T47D (cell line): Measurements from ENCODE around the gene FAM149A.

Experiments
- DNase-seq, 2 experiments: peaks; one replicate each; pipeline versions ENCODE4 v3.0.0 to v3.0.0-alpha.2; 2011 to 2012; ENCODE audit warnings: low read depth in 1 of 2, low spot score in 1 of 2
- JUND ChIP-seq: IDR thresholded peaks from 2 replicates; pipeline ENCODE4 v1.6.1; 2012; ENCODE audit warnings: low read depth
- in situ Hi-C: cut with HindIII; loops from 2 replicates; pipeline ENCODE4 v1.10.0; 2016; ENCODE audit warnings: low sequenced_read_pairs, low pct_unique_long_range_greater_than_20kb

FAM149A gene

GRCh38 chr4:186170966-186171365 lies 66.5 kb downstream of the FAM149A start:
- DNase-seq = no peak
- in situ Hi-C loops = no loop called here
- TF ChIP-seq JUND = no peak

DNA sequence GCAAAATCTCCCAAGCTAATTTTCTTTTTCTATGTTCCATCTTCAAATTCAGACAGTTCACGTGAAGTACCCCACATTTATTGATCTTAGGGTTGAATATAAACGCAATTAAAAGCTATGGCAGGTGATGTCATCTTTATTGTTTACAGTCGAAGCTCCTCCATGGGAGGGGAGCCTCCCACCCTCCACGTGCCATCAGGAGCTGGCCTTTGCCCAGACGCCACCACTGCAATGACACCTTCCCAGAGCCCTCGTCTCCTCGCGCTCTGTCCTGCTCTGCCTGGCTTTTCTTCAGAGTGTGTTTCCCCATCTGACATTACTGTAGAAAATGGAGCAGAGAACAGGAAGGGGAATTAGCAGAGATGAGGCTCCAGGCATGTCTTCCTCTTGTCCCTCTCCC lies 68.0 kb downstream of the FAM149A start:
- DNase-seq = no peak
- in situ Hi-C loops = no loop called here
- no peak for TF ChIP-seq JUND

- no peak for DNase-seq
- in situ Hi-C loops = no loop called here
- no peak for TF ChIP-seq JUND
These were observed 83.6 kb downstream of the FAM149A start for GRCh38 chr4:186188107-186188506.

DNA sequence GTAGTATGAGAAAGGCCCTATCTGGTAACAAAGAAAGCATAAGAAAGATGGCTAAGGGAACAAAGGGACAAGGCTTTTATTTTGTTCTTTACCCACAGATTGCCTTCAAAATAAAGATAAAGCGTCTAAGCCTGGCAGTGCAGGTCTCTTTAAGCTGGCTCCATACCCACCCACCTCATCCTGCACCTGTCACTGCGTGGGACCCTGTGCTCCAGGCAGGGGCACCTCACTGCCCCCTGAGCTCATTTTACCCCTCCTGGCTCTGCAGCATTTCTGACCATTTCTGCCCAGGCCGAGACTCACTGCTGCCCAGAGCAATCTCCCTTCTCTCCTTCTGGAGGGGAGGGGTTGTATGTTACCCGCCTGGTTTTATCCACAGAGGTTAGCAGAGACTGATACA lies 85.2 kb downstream of the FAM149A start:
- no peak for DNase-seq
- in situ Hi-C loops = no loop called here
- TF ChIP-seq JUND = no peak

DNA sequence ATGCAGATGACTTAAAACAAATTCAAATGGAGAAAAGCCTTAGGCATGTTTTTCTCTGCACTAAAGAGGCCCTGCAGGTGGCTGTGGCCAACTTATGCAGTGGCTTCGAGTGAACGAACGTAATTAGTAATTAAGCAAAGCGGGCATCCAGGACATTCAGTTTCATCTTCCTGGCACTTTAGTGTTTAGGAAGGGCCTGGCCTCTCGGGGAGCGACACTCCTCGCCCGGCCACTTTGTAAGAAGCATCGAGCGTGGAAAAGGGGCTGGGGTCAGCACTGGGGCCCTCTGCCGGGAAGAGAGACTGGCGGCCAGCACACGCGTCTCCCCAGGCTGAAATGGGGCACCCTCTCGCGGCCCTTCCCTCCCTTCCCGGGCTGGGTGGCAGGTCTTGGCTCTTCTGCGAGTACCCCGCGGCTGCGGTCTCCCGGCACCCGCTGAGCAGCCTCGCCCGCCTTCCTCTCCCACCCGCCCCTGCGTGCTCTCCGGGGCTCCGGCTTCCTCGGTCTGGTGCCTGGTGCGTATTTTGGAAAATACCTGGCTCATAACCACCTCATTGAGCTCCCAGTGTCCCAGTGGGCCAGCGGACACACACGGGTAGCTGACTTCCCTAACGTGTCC lies 86.2 kb downstream of the FAM149A start:
- in situ Hi-C loops = no loop called here
- TF ChIP-seq JUND = no peak
- DNase-seq = peak in 1 of 2 experiments; percentile 31

- DNase-seq = peak; percentile 54 to 72
- no peak for TF ChIP-seq JUND
- in situ Hi-C loops = no loop called here
These were observed 86.9 kb downstream of the FAM149A start, which contains the start of gene CYP4V2 for GRCh38 chr4:186191200-186192065. TSS of gene CYP4V2 (plus strand) at chr4:186191567. CDS start at chr4:186191824, 257 bp downstream.

DNA sequence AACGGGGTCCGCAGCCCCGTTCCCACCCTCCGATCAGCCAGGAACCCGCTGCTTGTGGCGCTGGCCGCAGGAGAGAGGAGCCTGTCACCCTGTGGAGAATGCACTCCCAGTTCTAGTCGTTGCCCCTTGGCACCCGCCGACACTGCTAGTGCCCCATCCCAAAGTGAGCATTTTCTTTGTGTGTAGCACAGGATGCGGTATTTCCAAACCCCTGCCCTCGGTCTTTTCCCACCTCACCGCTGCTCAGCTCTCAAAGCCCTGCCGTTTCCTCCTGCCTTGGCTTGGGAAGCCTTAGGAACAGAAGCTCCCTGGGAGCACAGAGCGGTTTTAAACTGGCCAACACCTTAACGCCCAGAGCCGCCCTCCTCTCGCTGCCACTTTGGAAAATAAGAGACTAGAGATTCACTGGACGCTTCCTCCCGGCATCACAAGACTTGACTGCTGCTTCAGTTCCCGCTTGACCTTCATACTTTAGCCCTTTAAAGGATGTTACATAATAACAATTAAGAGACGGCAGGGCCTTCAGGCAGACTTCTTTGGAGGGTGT lies 87.6 kb downstream of the FAM149A start:
- in situ Hi-C loops = no loop called here

DNA sequence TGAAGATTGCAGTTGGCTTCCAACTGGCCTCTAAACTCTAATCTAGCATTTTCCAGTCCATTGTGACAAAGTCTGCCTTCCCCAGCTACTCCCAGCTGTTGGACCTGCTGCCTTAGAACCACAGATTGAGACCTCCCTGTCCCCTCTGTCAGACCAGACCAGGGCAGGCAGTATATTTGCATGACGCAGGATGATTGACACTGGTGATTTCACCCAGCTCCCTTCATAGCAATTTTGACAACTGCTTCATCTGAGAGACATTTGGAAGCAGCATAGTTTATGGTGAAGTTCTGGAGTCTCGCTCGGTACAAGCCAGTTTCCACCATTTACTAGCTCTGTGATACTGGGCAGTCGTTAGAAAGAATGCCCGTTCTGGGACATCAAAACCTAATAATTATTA lies 89.3 kb downstream of the FAM149A start:
- in situ Hi-C loops = no loop called here
- no peak for DNase-seq
- TF ChIP-seq JUND = no peak

More for the DNA sequence above, 87.6 kb downstream of the FAM149A start:
- TF ChIP-seq JUND = no peak
- DNase-seq = peak; percentile 17 to 24

DNA sequence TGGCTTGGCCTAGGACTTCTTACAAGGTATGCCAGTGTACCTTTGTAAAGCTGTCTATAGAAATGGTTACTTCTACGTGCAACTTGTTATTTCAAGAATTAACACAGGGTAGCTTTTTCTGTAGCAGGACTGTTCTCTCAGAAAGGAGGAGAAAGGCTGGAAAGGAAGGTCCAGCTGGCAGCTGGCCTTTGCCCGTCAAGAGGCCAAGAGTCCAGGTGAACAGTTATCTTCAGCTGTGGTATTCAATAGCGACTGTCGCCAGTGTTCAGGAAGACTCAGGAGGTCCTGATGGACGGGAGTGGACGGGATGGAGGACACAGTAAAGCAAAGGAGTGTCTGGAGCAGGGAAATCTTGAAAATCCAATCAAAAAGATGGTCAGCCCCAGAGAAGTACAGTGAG lies 91.6 kb downstream of the FAM149A start:
- no peak for DNase-seq
- no peak for TF ChIP-seq JUND
- in situ Hi-C loops = no loop called here

GRCh38 chr4:186200516-186200915 lies 96.0 kb downstream of the FAM149A start:
- no peak for TF ChIP-seq JUND
- in situ Hi-C loops = no loop called here
- no peak for DNase-seq

DNA sequence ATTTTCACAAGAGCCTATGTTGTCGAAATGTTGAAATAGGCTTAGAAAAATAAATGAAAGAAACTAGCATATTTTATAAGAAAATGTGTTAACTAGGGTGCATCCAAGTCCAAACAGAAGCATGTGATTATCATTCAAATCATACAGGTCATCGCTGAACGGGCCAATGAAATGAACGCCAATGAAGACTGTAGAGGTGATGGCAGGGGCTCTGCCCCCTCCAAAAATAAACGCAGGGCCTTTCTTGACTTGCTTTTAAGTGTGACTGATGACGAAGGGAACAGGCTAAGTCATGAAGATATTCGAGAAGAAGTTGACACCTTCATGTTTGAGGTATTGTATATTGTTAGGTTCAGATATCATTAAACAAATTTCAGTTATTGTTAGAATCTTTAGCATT lies 96.5 kb downstream of the FAM149A start:
- in situ Hi-C loops = no loop called here
- no peak for TF ChIP-seq JUND
- no peak for DNase-seq

DNA sequence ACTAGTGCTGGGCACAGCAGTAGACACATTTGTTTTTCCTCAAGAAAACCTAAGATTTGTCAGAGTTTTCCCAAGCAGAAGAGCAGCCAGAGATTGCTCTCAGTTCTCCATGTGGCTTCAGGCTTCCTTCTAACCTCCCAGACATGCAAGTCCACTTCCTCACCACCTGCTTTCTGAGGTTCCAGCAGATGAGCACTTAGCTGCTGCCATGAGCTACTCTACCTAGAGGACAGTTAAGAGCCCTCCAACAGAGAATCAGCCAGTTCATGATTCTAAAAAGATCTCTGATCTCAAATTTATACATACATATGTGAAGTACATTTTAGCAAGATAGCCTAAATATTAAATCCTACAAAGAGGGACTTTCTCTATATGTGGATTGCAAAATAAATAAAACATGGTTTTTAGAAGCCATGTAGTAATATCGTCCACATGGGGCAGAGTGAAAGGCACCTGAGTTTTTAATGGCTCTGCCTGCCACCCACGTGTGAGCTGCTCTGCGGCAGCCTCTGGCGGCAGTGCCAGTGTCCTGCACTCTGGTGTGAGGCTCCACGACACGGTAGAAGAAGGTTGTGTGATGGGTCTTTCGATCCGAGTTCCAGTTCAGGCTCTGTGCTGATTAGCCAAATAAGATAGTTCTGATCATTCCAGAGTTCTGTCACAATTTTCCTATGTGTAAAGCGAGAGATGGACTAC lies 97.2 kb downstream of the FAM149A start:
- peak; percentile 64 to 77 for DNase-seq
- TF ChIP-seq JUND = no peak
- in situ Hi-C loops = no loop called here
